IMR-90 (cell line): ENCODE data around the gene PISD. TPM values are rescaled to one million over a fixed set of nuclear protein-coding genes. Genes with fewer than 3 reads are reported as not detected.

Experiments
- ATAC-seq: fragments of 200-7000 bp; cut with Tn5 transposase; 2 replicates; pipeline ENCODE4 v1.9.1; 2020; ENCODE audit warnings: low read depth, mild to moderate bottlenecking, moderate library complexity
- BruUV-seq: library from RNA; stranded (reverse); fragments of 400-500 nt; replicated peaks from 2 replicates; lab custom pipeline; 2021; lab: Mats Ljungman, UMichigan
- CTCF ChIA-PET: fragments of 300-600 bp; formaldehyde crosslinking; extraction: SDS; loops from one replicate; lab custom pipeline; 2021; ENCODE audit warnings: antibody characterized with exemption; lab: Yijun Ruan, JAX
- POLR2A ChIA-PET: fragments of 300-600 bp; sonication (Branson Sonifier 250); formaldehyde crosslinking; loops from one replicate; lab custom pipeline; 2022; ENCODE audit warnings: antibody characterized with exemption; ENCODE audit not compliant: unreplicated experiment; lab: Charles Lee
- DNase-seq: peaks from one replicate; pipeline ENCODE4 v3.0.0; 2013
- H2AFZ ChIP-seq: replicated peaks from 2 replicates; pipeline ENCODE3; 2013; ENCODE audit warnings: low read length, mild to moderate bottlenecking; ENCODE audit not compliant: poor library complexity
- H2AK5ac ChIP-seq: 2 replicates; pipeline ENCODE4 v1.6.1; 2013; ENCODE audit warnings: low read depth, low read length, inconsistent platforms
- H2AK9ac ChIP-seq: replicated peaks from 2 replicates; pipeline ENCODE3; 2013; ENCODE audit warnings: mild to moderate bottlenecking, low read depth, low read length, moderate library complexity; ENCODE audit not compliant: poor library complexity
- H2BK120ac ChIP-seq: 2 replicates; pipeline ENCODE4 v1.6.1; 2013; ENCODE audit warnings: low read depth, low read length, inconsistent platforms
- H2BK15ac ChIP-seq: 3 replicates; pipeline ENCODE4 v1.6.1; 2013; ENCODE audit warnings: low read depth, low read length, inconsistent platforms
- H2BK20ac ChIP-seq: 2 replicates; pipeline ENCODE4 v1.6.1; 2013; ENCODE audit warnings: low read depth, mild to moderate bottlenecking, inconsistent platforms, low read length, moderate library complexity
- H2BK5ac ChIP-seq: 2 replicates; pipeline ENCODE4 v1.6.1; 2013; ENCODE audit warnings: mild to moderate bottlenecking, low read depth, low read length, inconsistent platforms; ENCODE audit not compliant: poor library complexity, severe bottlenecking
- H3K14ac ChIP-seq: replicated peaks from 2 replicates; pipeline ENCODE4 v1.6.1; 2013; ENCODE audit warnings: low read depth, low read length, inconsistent platforms
- H3K18ac ChIP-seq: 2 replicates; pipeline ENCODE4 v1.6.1; 2013; ENCODE audit warnings: low read depth, low read length, control low read depth
- H3K23ac ChIP-seq: 2 replicates; pipeline ENCODE4 v1.6.1; 2013; ENCODE audit warnings: low read depth, low read length, inconsistent platforms
- H3K27ac ChIP-seq: 2 replicates; pipeline ENCODE4 v1.5.1; 2013; ENCODE audit warnings: mild to moderate bottlenecking, control low read depth, low read length; ENCODE audit not compliant: insufficient read depth
- H3K27me3 ChIP-seq: 2 replicates; pipeline ENCODE4 v1.6.1; 2013; ENCODE audit warnings: low read length; ENCODE audit not compliant: control insufficient read depth, insufficient read depth
- H3K36me3 ChIP-seq: 2 replicates; pipeline ENCODE4 v1.6.1; 2013; ENCODE audit warnings: low read length, mixed read lengths; ENCODE audit not compliant: control insufficient read depth, insufficient read depth
- H3K4ac ChIP-seq: 2 replicates; pipeline ENCODE4 v1.6.1; 2013; ENCODE audit warnings: low read depth, low read length, inconsistent platforms
- H3K4me1 ChIP-seq: 2 replicates; pipeline ENCODE4 v1.6.1; 2013; ENCODE audit warnings: low read length, mixed read lengths; ENCODE audit not compliant: control insufficient read depth, insufficient read depth
- H3K4me2 ChIP-seq: 2 replicates; pipeline ENCODE4 v1.6.1; 2013; ENCODE audit warnings: low read depth, mild to moderate bottlenecking, control low read depth, low read length, moderate library complexity
- H3K4me3 ChIP-seq: 2 replicates; pipeline ENCODE4 v1.5.1; 2013; ENCODE audit warnings: low read depth, mild to moderate bottlenecking, control low read depth, low read length, moderate library complexity; ENCODE audit not compliant: insufficient read depth
- H3K56ac ChIP-seq: 2 replicates; pipeline ENCODE4 v1.6.1; 2013; ENCODE audit warnings: low read length, inconsistent platforms; ENCODE audit not compliant: insufficient read depth; ENCODE audit errors: extremely low read depth
- H3K79me1 ChIP-seq, 2 experiments: 2 replicates each; pipeline ENCODE4 v1.6.1; 2013; ENCODE audit warnings: low read length in 2 of 2, inconsistent platforms in 1 of 2, low read depth in 1 of 2
- H3K9ac ChIP-seq: 2 replicates; pipeline ENCODE4 v1.6.1; 2013; ENCODE audit warnings: low read depth, low read length, control low read depth
- H3K9me1 ChIP-seq: 2 replicates; pipeline ENCODE4 v1.6.1; 2013; ENCODE audit warnings: low read length, inconsistent platforms; ENCODE audit not compliant: insufficient read depth
- H3K9me3 ChIP-seq: 2 replicates; pipeline ENCODE4 v1.6.1; 2013; ENCODE audit warnings: low read length; ENCODE audit not compliant: control insufficient read depth, insufficient read depth
- H4K20me1 ChIP-seq: 2 replicates; pipeline ENCODE4 v1.6.1; 2013; ENCODE audit warnings: low read length, inconsistent platforms; ENCODE audit not compliant: insufficient read depth
- H4K5ac ChIP-seq: 2 replicates; pipeline ENCODE4 v1.6.1; 2013; ENCODE audit warnings: mild to moderate bottlenecking, low read depth, low read length, control low read depth
- H4K8ac ChIP-seq, 2 experiments: 2 replicates each; pipeline ENCODE4 v1.6.1; 2013; ENCODE audit warnings: low read depth in 2 of 2, low read length in 2 of 2, control low read depth in 1 of 2, inconsistent platforms in 1 of 2
- H4K91ac ChIP-seq: 2 replicates; pipeline ENCODE4 v1.6.1; 2013; ENCODE audit warnings: low read depth, low read length, inconsistent platforms; ENCODE audit not compliant: insufficient read depth
- CEBPB ChIP-seq: IDR thresholded peaks from 2 replicates; pipeline ENCODE4 v1.6.1; 2012; ENCODE audit warnings: low read depth, low read length, improper control_type of control experiment
- POLR2A ChIP-seq: IDR thresholded peaks from 2 replicates; pipeline ENCODE4 v1.6.1; 2012; ENCODE audit warnings: mild to moderate bottlenecking, low read depth, low read length
- WGBS, 2 experiments: methylation state at CpG; one replicate each; pipeline versions ENCODE4 v1.1.5 to v1.1.7; 2013; ENCODE audit warnings: missing lambda C conversion rate in 2 of 2; ENCODE audit not compliant: insufficient read length in 1 of 2; ENCODE audit errors: extremely low coverage in 2 of 2; 5-methylcytosine and 5-hydroxymethylcytosine counted together
- dilution Hi-C: fragments of 300-500 bp; cut with HindIII; formaldehyde crosslinking; loops from one replicate; pipeline ENCODE4 v1.14.3; 2018; ENCODE audit warnings: low sequenced_read_pairs; ENCODE audit not compliant: unreplicated experiment
- in situ Hi-C: fragments of 300-500 bp; cut with MboI; formaldehyde crosslinking; loops from 3 replicates; pipeline ENCODE4 v1.14.3; 2019; ENCODE audit warnings: low sequenced_read_pairs, inconsistent platforms, mixed read lengths
- intact Hi-C: fragments of 100-400 bp; cut with micrococcal nuclease; formaldehyde crosslinking; loops from 2 replicates; pipeline ENCODE4 v1.10.0; 2022
- polyA plus RNA-seq, 3 experiments: library from polyadenylated mRNA; depleted of rRNA; stranded (reverse); fragments of >200 nt; gene quantifications; 2 replicates each; pipeline ENCODE4 v1.2.3, GENCODE V29; 2012; ENCODE audit warnings: low replicate concordance in 1 of 3
- total RNA-seq: library from RNA; depleted of rRNA; stranded (reverse); fragments of >200 nt; gene quantifications from 2 replicates; pipeline ENCODE4 v1.2.3, GENCODE V29; 2012
- TF ChIP-seq, protein P1 (sequence below): conservative IDR thresholded peaks from 2 replicates; pipeline ENCODE4 v1.5.1; 2012; ENCODE audit warnings: mild to moderate bottlenecking, low read depth, low read length, improper control_type of control experiment

Gene PISD
- total and polyA plus RNA-seq, 2 of the 4 experiments (the other 2 are of a cell fraction): 34.1 to 48.8 TPM

DNA sequence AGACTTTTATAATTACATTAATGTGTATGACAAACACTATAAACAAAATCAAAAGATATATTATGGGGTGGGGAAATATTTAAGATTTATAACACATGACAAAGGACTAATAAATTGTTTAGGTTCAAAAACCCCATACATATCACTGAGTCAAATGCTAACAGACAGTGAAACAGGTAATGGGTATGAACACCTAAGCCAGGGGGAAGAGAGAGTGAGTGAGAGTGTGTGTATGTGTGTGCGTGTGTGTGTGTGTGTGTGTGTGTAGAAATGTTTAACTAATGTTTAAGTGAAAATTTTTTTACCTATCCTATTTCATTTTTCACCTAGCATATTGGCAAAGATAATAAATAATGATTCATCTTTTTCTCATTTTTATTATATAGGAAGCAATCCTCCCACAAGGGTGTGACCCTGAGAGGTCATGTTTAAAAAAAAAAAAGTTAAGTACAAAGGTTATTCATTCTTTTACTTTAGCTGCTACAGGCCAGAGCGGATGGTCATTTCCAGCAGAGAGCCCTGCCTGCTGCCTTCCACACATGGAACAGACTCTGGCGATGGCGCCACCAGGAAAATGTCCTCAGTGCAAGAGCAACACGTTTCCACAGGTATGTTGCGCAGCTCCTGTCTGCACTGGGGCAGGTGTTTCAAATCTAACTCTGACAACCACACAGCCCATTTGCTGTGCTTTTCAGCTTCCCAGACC is 72.9 kb downstream of the PISD start (continued):
- TF ChIP-seq POLR2A: no peak

DNA sequence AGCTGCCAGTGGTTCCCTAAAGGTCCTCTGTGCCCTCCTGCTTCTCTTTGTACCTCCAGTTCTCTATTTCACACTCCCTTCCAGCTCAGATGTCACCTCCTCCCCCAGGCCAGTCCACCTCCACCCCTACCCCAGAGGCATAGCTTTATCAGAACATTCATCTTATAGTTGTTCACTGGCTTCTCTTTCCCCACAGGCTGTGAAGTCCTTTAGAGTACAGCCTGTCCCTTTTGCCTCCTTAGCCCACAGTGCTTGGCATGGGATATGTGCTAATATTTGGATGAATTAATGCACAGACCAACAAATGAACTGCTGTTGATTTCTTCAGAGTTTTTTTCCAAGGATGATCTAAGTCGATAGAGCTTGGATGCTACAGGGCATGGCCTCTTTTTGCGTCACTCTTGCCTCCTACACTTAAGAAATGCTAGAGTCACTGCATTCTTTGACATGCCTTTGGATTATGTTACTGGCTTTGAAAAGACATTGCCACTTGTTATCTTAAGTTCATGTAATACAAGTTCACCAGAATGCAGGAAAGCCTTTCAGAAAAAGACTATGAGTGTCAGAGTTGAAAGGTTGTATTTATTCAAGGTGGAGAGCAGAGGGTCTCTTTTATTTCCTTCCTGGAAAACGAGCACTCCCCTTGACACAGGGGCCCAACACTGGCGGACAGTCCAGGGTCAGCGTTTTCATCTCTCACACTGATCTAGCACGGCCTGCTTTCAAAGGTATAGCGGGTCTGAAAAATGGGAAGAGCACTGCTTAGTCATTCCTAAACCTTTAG is 75.7 kb downstream of the PISD start:
- WGBS, 2 experiments: 91% methylated on average over 4 of the region's 7 CpGs; no CpG with 5 or more reads in 1 of the 2 experiments
- H3K4me2 ChIP-seq: no peak overlapping the region
- no peak overlapping the region for H2AFZ ChIP-seq
- H4K8ac ChIP-seq: peak overlapping the region; percentile 41 to 80
- intact Hi-C loops (loop anchor here (1.0 kb wide), 1 partner anchor 16 kb away; no protein-coding TSS in a partner anchor), in situ Hi-C loops (no loop called here), dilution Hi-C loops (no loop called here)
- peaks cover 15% of the 10 kb centered on the region for H3K9me1 ChIP-seq
- ChIA-PET POLR2A (interaction anchor here (0.5 to 0.6 kb wide), 2 partner anchors 13 to 202 kb away, joined by 3 to 5 read pairs; no protein-coding TSS in a partner anchor), CTCF (no interaction called here)
- peak overlapping the region; percentile 56 for H4K5ac ChIP-seq
- TF ChIP-seq, protein P1, sequence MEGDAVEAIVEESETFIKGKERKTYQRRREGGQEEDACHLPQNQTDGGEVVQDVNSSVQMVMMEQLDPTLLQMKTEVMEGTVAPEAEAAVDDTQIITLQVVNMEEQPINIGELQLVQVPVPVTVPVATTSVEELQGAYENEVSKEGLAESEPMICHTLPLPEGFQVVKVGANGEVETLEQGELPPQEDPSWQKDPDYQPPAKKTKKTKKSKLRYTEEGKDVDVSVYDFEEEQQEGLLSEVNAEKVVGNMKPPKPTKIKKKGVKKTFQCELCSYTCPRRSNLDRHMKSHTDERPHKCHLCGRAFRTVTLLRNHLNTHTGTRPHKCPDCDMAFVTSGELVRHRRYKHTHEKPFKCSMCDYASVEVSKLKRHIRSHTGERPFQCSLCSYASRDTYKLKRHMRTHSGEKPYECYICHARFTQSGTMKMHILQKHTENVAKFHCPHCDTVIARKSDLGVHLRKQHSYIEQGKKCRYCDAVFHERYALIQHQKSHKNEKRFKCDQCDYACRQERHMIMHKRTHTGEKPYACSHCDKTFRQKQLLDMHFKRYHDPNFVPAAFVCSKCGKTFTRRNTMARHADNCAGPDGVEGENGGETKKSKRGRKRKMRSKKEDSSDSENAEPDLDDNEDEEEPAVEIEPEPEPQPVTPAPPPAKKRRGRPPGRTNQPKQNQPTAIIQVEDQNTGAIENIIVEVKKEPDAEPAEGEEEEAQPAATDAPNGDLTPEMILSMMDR: no peak
- TF ChIP-seq CEBPB: peak; percentile 59
- H3K36me3 ChIP-seq: peaks cover 4% of the 10 kb centered on the region
- peak overlapping the region; percentile 96 for H3K27ac ChIP-seq
- peak overlapping the region; percentile 57 for H2AK5ac ChIP-seq
- no peak overlapping the region for H3K56ac ChIP-seq
- H3K23ac ChIP-seq: peak overlapping the region; percentile 20; the same call in 1 of the 2 replicates
- peak overlapping the region; percentile 90 for H3K4ac ChIP-seq
- H2BK20ac ChIP-seq: peak overlapping the region; percentile 91
- H3K14ac ChIP-seq: peak overlapping the region; percentile 77
- H3K9me3 ChIP-seq: no peaks in the 10 kb centered on the region
- DNase-seq (peak; percentile 87), ATAC-seq (peak; percentile 66)
- no peaks in the 10 kb centered on the region for H3K27me3 ChIP-seq
- H3K9ac ChIP-seq: peak overlapping the region; percentile 45; the same call in 1 of the 2 replicates
- no peaks in the 10 kb centered on the region for H4K20me1 ChIP-seq
- H3K4me3 ChIP-seq: no peak overlapping the region
- BruUV-seq: no TSS peak
- H2BK120ac ChIP-seq: peak overlapping the region; percentile 95
- peak overlapping the region; percentile 19 for H2AK9ac ChIP-seq
- H4K91ac ChIP-seq: peak overlapping the region; percentile 88
- peak overlapping the region; percentile 97 for H2BK5ac ChIP-seq
- H3K79me1 ChIP-seq: peaks cover 0 to 3% of the 10 kb centered on the region in 2 experiments; a peak in 1 of 4 replicates
- H3K4me1 ChIP-seq: peaks cover 22% of the 10 kb centered on the region
- H3K18ac ChIP-seq: peak overlapping the region; percentile 91
- peak overlapping the region; percentile 59; the same call in 2 of the 3 replicates for H2BK15ac ChIP-seq
